ENCODE results near the gene CES4A. TPM values are rescaled to one million over a fixed set of nuclear protein-coding genes. Genes with fewer than 3 reads are reported as not detected.
"Not testable (repeated sequence)": the region's sequence is repeated elsewhere in the genome, so short reads cannot be mapped to it uniquely, and the experiment has no call there.

Gene CES4A
- total and polyA plus RNA-seq, 2 donors (not counting 1 experiment from before 2014, with no cell fraction given): 1.3 to 2.1 TPM

GRCh38 chr16:66973716-66974115, 14.7 kb upstream of the CES4A start:
- H4K20me1 ChIP-seq (ENCODE audit: control insufficient read depth, extremely low read depth, insufficient read depth, low read length): no peaks in the 10 kb centered on the region
- H3K36me3 ChIP-seq (ENCODE audit: control insufficient read depth, insufficient read depth, low read length): no peaks in the 10 kb centered on the region
- H3K9ac ChIP-seq (ENCODE audit: insufficient read depth, low read length): no peak overlapping the region
- H3K79me2 ChIP-seq (ENCODE audit: control insufficient read depth, insufficient read depth, low read length): no peaks in the 10 kb centered on the region
- no peaks in the 10 kb centered on the region for H3K27me3 ChIP-seq (ENCODE audit: control insufficient read depth, insufficient read depth, low read length)
- no peaks in the 10 kb centered on the region for H3K4me1 ChIP-seq (ENCODE audit: control insufficient read depth, extremely low read depth, insufficient read depth, low read length)
- H3K4me2 ChIP-seq (ENCODE audit: extremely low read depth, insufficient read depth, low read length): no peak overlapping the region
- DNase-seq (ENCODE audit: low read depth in 2 of 2): no peak
- no peak for TF ChIP-seq CTCF (conservative IDR thresholded peaks at IDR 0.05 in 1 of 2, IDR thresholded peaks at IDR 0.05 in 1 of 2; ENCODE audit: low read depth in 1 of 2, low read length in 2 of 2)
- no peak for TF ChIP-seq EZH2 (IDR thresholded peaks at IDR 0.05; ENCODE audit: low read length, missing control alignments)
- no peak overlapping the region for H3K27ac ChIP-seq (ENCODE audit: insufficient read depth, low read length)
- H3K4me3 ChIP-seq (replicated peaks in 1 of 4; ENCODE audit: control extremely low read depth in 1 of 4, insufficient read depth in 1 of 4, low read depth in 3 of 4, low read length in 4 of 4): no peak overlapping the region
- no peak overlapping the region for H2AFZ ChIP-seq (ENCODE audit: low read length)
- H3K9me3 ChIP-seq (ENCODE audit: control insufficient read depth, insufficient read depth, low read depth, low read length): no peaks in the 10 kb centered on the region

DNA sequence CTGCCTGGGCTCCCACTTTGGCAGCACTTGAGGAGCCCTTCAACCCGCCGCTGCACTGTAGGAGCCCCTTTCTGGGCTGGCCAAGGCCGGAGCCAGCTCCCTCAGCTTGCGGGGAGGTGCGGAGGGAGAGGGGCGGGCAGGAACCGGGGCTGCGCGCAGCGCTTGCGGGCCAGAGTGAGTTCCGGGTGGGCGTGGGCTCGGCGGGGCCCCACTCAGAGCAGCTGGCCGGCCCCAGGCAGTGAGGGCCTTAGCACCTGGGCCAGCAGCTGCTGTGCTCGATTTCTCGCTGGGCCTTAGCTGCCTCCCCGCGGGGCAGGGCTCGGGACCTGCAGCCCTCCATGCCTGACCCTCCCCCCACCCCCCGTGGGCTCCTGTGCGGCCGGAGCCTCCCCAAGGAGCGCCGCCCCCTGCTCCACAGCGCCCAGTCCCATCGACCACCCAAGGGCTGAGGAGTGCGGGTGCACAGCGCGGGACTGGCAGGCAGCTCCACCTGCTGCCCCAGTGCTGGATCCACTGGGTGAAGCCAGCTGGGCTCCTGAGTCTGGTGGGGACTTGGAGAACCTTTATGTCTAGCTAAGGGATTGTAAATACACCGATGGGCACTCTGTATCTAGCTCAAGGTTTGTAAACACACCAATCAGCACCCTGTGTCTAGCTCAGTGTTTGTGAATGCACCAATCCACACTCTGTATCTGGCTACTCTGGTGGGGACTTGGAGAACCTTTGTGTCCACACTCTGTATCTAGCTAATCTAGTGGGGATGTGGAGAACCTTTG, 14.0 kb upstream of the CES4A start:
- not testable (repeated sequence) for H3K4me3 ChIP-seq (replicated peaks in 1 of 4; ENCODE audit: control extremely low read depth in 1 of 4, insufficient read depth in 1 of 4, low read depth in 3 of 4, low read length in 4 of 4); H3K27ac ChIP-seq (ENCODE audit: insufficient read depth, low read length); H3K9me3 ChIP-seq (ENCODE audit: control insufficient read depth, insufficient read depth, low read depth, low read length); H3K27me3 ChIP-seq (ENCODE audit: control insufficient read depth, insufficient read depth, low read length); H3K4me2 ChIP-seq (ENCODE audit: extremely low read depth, insufficient read depth, low read length); H3K36me3 ChIP-seq (ENCODE audit: control insufficient read depth, insufficient read depth, low read length); DNase-seq (ENCODE audit: low read depth in 2 of 2); H2AFZ ChIP-seq (ENCODE audit: low read length); H3K4me1 ChIP-seq (ENCODE audit: control insufficient read depth, extremely low read depth, insufficient read depth, low read length); H3K9ac ChIP-seq (ENCODE audit: insufficient read depth, low read length); H3K79me2 ChIP-seq (ENCODE audit: control insufficient read depth, insufficient read depth, low read length); H4K20me1 ChIP-seq (ENCODE audit: control insufficient read depth, extremely low read depth, insufficient read depth, low read length)

- not testable (repeated sequence) for H4K20me1 ChIP-seq (ENCODE audit: control insufficient read depth, extremely low read depth, insufficient read depth, low read length); H3K27me3 ChIP-seq (ENCODE audit: control insufficient read depth, insufficient read depth, low read length); H3K27ac ChIP-seq (ENCODE audit: insufficient read depth, low read length); H3K4me1 ChIP-seq (ENCODE audit: control insufficient read depth, extremely low read depth, insufficient read depth, low read length); H3K36me3 ChIP-seq (ENCODE audit: control insufficient read depth, insufficient read depth, low read length); H3K4me3 ChIP-seq (replicated peaks in 1 of 4; ENCODE audit: control extremely low read depth in 1 of 4, insufficient read depth in 1 of 4, low read depth in 3 of 4, low read length in 4 of 4); H3K79me2 ChIP-seq (ENCODE audit: control insufficient read depth, insufficient read depth, low read length); DNase-seq (ENCODE audit: low read depth in 2 of 2); H2AFZ ChIP-seq (ENCODE audit: low read length); H3K4me2 ChIP-seq (ENCODE audit: extremely low read depth, insufficient read depth, low read length); H3K9ac ChIP-seq (ENCODE audit: insufficient read depth, low read length); H3K9me3 ChIP-seq (ENCODE audit: control insufficient read depth, insufficient read depth, low read depth, low read length)
Measured at GRCh38 chr16:66974932-66975246, 13.5 kb upstream of the CES4A start.

- no peaks in the 10 kb centered on the region for H4K20me1 ChIP-seq (ENCODE audit: control insufficient read depth, extremely low read depth, insufficient read depth, low read length)
- no peak overlapping the region for H3K4me3 ChIP-seq (replicated peaks in 1 of 4; ENCODE audit: control extremely low read depth in 1 of 4, insufficient read depth in 1 of 4, low read depth in 3 of 4, low read length in 4 of 4)
- H3K36me3 ChIP-seq (ENCODE audit: control insufficient read depth, insufficient read depth, low read length): no peaks in the 10 kb centered on the region
- no peak overlapping the region for H3K4me2 ChIP-seq (ENCODE audit: extremely low read depth, insufficient read depth, low read length)
- no peak overlapping the region for H3K27ac ChIP-seq (ENCODE audit: insufficient read depth, low read length)
- no peak overlapping the region for H3K9ac ChIP-seq (ENCODE audit: insufficient read depth, low read length)
- H3K9me3 ChIP-seq (ENCODE audit: control insufficient read depth, insufficient read depth, low read depth, low read length): no peaks in the 10 kb centered on the region
- H3K79me2 ChIP-seq (ENCODE audit: control insufficient read depth, insufficient read depth, low read length): no peaks in the 10 kb centered on the region
- TF ChIP-seq EZH2 (IDR thresholded peaks at IDR 0.05; ENCODE audit: low read length, missing control alignments) (no peak), CTCF (conservative IDR thresholded peaks at IDR 0.05 in 1 of 2, IDR thresholded peaks at IDR 0.05 in 1 of 2; ENCODE audit: low read depth in 1 of 2, low read length in 2 of 2) (no peak)
- H2AFZ ChIP-seq (ENCODE audit: low read length): no peak overlapping the region
- DNase-seq (ENCODE audit: low read depth in 2 of 2): no peak
- no peaks in the 10 kb centered on the region for H3K27me3 ChIP-seq (ENCODE audit: control insufficient read depth, insufficient read depth, low read length)
- no peaks in the 10 kb centered on the region for H3K4me1 ChIP-seq (ENCODE audit: control insufficient read depth, extremely low read depth, insufficient read depth, low read length)
Measured at GRCh38 chr16:66975302-66975893, 13.0 kb upstream of the CES4A start.

All from fibroblast of lung (primary cell).